IPS-18c (cell line): Measurements from ENCODE around the gene CCNG1.
"Not testable (repeated sequence)": the region's sequence is repeated elsewhere in the genome, so short reads cannot be mapped to it uniquely, and the experiment has no call there.

Source experiments
- H3K4me3 ChIP-seq: 2 replicates; pipeline ENCODE4 v1.7.0; 2013; ENCODE audit warnings: low read depth, mild to moderate bottlenecking, low read length, moderate library complexity; ENCODE audit not compliant: insufficient read depth
- H3K9me3 ChIP-seq: one replicate; pipeline ENCODE4 v1.6.1; 2013; ENCODE audit warnings: mild to moderate bottlenecking, low read length, moderate library complexity; ENCODE audit not compliant: control insufficient read depth, insufficient read depth

The CCNG1 gene, protein sequence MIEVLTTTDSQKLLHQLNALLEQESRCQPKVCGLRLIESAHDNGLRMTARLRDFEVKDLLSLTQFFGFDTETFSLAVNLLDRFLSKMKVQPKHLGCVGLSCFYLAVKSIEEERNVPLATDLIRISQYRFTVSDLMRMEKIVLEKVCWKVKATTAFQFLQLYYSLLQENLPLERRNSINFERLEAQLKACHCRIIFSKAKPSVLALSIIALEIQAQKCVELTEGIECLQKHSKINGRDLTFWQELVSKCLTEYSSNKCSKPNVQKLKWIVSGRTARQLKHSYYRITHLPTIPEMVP

DNA sequence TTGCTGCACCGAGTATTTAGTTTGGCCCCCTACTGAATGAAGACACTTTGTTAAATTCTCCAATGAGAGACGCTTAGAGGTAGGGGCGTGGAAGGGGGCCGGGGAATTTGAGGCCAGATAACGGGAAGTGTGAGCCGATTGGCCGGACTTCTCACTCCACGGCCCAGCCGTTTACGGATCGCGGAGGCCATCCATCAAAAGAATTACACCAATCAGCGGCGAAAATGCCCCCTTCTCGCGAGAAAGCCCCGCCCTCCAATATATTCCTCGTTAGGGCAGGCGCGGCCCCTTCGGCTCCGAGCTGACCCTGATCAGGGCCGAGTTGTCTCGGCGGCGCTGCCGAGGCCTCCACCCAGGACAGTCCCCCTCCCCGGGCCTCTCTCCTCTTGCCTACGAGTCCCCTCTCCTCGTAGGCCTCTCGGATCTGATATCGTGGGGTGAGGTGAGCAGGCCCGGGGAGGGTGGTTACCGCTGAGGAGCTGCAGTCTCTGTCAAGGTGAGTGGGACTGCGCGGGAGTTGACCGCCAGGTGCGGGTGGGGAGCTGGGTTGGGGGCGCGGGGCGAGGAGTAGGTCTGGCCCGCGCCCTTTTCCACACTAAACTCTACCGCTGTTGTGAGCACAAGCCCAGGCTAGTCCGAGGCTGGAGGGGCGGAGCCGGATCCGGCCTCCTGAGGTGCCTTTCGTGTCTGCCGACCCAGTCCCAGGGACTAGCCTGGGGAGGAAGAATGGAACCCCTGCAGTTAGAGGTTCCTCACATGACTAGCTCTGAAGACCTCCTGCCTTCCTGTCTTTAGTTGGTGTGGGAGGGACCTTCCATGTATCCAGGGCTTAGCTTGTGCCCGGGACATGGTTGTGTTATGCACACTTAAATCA lies at the start of gene CCNG1:
CCNG1 (plus strand) TSS at position 287 of the 874 bp plus-strand sequence. CDS start 1,662 bp downstream, outside the sequence.
- no peaks in the 10 kb centered on the region for H3K9me3 ChIP-seq

DNA sequence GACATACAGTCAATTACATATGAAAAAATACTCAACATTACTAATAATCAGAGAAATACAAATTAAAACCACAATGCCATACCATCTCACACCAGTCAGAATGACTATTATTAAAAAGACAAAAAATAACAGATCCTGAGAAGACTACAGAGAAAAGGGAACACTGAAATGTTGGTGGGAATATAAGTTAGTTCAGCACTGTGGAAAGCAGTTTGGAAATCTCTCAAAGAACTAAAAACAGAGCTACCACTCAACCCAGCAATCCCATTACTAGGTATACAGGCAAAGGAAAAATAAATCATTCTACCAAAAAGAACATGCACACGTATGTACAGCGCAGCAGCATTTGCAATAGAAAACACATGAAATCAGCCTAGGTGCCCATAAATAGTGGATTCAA lies 41.6 kb upstream of the CCNG1 start:
- H3K9me3 ChIP-seq = peaks cover 2% of the 10 kb centered on the region
- no peak overlapping the region for H3K4me3 ChIP-seq

More for the DNA sequence above, at the start of gene CCNG1:
- H3K4me3 ChIP-seq = peak within 1 kb of the TSS; percentile 98

DNA sequence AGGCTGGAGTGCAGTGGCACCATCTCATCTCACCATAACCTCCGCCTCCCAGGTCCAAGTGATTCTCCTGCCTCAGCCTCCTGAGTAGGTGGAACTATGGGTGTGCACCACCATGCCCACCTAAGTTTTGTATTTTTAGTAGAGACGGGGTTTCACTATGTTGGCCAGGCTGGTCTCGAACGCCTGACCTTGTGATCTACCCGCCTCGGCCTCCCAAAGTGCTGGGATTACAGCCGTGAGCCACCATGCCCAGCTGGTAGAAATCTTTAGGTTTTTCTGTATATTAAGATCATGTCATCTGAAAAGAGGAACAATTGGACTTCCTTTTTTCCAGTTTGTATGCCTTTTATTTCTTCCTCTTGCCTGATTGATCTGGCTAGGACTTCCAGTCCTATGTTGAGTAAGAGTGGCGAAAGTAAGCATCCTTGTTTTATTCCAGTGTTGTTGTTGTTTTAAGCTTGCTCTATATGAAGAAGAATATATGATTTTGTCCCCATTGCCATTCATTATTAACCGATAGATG lies 40.5 kb upstream of the CCNG1 start:
- H3K9me3 ChIP-seq, H3K4me3 ChIP-seq: not testable (repeated sequence)

DNA sequence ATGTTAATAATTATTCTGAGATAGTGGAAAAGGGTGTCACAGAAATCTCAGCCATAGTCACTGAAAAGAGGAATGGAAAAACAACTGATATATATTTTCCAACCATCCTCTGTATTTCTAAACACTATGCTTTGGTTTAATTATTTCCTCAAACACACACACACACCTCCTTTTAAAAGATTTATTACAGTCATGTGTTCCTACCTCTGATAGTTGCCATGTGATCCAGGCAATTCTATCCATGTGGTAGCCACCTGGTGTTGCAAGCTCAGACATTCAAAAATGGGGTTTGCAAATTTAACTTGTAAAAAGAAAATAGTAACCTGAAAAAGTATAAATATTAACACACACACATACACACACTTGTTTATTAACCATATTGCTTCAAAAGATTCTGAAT lies 40.0 kb upstream of the CCNG1 start:
- no peaks in the 10 kb centered on the region for H3K9me3 ChIP-seq

DNA sequence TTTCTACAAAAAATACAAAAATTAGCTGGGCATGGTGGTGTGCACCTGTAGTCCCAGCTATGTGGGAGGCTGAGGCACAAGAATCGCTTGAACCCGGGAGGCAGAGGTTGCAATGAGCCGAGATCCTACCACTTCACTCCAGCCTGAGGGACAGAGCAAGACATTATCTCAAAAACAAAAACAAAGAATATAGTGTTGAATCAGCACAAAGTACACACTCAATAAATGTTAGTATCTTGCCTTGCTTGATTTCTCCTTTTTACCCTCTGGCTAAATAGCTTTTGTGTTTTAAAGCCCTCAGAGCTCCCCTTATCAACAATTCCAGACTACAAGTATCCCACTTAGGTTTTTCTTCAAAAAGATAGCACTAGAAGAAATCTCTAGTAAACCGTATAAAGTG lies 37.5 kb upstream of the CCNG1 start:
- Histone ChIP-seq H3K9me3 (no peaks in the 10 kb centered on the region), H3K4me3 (no peak overlapping the region)

More for the DNA sequence above, 40.0 kb upstream of the CCNG1 start:
- no peak overlapping the region for H3K4me3 ChIP-seq

DNA sequence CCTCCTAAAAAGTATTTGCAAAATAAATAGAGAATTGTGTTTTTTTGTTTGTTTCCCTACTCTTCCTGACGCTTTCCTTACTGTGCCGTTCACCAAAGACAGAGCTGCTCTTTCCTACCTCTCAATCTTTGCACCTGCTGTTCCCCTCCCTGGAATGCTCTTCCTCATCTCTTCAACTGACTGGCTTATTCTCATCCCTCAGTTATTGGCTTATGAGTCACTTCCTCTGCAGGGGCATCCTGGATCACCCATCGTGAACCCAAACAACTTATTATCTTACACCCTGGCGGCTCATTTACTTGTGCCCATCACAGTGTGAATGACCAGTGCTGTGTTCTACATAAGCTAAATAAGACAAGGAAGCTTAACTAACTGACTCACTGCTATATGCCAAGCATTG lies 36.1 kb upstream of the CCNG1 start:
- no peaks in the 10 kb centered on the region for H3K9me3 ChIP-seq

DNA sequence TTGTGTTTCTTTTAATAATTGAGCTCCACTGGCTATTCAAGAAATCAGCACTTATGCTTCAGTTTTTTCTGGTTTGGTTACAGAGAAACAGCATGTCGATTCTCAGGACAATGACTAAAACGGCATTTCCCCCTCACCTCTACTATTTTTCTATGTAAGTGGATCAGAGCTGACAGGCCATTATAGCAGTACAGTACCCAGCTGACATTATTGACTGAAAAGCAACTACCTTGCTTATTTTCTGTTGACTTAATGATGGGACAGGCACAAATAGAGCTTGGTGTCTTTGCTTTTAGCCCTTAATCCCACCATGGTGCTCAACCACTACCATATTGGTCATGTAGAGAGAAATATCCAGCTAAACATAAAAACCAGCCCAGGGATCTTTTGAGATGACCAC lies 35.4 kb upstream of the CCNG1 start:
- Histone ChIP-seq H3K9me3 (no peaks in the 10 kb centered on the region), H3K4me3 (no peak overlapping the region)

More for the DNA sequence above, 36.1 kb upstream of the CCNG1 start:
- no peak overlapping the region for H3K4me3 ChIP-seq

DNA sequence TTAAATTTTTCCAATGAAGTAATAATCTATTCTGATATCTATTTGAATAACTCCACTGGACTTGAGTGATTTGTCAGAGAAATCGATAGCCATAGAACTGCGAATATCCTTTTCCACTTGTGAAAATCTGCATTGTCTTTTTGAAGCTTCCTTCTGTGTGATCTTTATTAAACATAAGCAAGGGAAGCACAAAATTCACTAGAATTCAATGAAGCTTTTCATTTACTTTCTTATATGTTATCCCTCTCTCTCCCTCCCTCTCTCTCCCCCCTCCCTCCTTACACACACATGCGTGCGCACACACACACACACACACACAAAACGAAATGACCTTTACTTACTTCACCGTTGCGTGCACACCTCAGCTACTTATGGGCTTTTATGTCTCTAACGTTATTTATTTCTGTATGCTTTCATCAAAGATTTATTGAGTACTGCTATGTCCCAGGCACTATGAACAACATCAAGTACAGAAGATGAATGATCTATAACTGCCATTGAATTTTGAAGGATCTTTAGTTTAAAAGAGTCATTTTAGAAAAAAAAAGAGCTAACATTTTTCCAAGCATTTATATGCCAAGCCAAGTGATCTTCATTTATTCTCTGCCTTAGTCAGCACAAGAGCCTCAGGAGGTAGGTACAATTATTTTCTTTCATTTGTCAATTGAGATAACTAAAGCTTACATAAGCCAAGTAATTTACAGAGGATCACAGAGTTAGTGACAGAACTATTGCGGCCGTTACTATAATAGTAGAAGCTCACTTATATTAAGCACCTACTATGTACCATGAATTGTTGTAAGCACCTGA lies 32.8 kb upstream of the CCNG1 start:
- H3K4me3 ChIP-seq = no peak overlapping the region

DNA sequence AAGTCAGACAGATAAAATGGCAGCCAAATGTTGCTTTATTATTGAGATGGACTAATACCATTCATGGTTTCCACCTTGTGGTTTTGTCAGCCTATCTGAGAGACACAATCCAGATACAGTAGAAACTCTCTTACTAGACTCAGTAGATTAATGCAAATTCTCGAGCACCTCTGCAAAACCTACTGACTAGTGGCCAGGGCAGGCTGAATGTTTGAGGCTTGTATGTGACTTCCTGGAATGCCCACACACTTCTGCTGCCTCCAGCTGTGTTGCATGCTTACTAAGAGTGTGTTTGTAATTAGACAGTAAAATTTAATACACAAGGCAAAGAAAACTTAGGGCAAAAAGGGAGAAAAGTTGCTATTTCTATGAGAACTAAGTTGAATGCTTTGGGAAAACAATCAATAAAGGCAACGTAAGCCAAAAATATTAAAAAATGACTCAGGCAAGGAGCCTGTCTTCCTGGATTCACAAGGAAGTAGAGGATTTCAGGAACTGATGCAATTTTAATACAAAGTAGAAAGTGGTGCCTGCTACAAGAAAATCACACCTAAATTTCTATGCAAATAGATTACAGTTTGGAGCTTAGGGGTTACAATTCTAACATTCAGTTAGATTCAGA lies 30.2 kb upstream of the CCNG1 start:
- H3K9me3 ChIP-seq = no peaks in the 10 kb centered on the region
- no peak overlapping the region for H3K4me3 ChIP-seq

More for the DNA sequence above, 32.8 kb upstream of the CCNG1 start:
- H3K9me3 ChIP-seq = no peaks in the 10 kb centered on the region

DNA sequence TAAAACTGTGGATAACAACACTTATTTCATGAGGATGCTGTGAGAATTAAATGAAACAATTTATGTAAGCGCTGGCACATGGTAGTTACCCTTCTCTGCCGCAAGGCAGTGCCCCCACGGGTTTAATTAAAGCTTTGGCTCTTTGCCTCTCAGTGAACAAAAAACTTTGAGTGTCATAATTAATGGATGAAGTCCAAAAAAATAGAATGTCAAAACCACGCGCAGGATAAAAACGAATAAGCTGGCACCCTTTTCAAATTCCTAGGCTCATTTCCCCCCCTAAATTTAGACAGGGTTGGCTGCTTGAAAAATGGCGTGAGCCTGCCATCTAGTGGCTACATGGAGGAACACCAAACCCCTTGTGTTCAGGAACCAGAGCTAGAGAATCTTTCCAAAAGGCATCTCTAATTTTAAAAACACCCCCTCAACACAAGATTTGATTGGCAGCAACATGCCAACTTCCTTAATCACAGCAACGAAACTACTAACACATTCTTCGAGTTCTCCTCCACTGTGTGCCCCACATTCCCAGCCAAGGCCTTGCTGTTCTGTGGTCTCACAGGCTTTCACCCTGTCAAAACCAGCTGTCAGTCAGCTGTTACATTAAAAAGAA lies 29.0 kb upstream of the CCNG1 start:
- no peak overlapping the region for H3K4me3 ChIP-seq
- no peaks in the 10 kb centered on the region for H3K9me3 ChIP-seq

DNA sequence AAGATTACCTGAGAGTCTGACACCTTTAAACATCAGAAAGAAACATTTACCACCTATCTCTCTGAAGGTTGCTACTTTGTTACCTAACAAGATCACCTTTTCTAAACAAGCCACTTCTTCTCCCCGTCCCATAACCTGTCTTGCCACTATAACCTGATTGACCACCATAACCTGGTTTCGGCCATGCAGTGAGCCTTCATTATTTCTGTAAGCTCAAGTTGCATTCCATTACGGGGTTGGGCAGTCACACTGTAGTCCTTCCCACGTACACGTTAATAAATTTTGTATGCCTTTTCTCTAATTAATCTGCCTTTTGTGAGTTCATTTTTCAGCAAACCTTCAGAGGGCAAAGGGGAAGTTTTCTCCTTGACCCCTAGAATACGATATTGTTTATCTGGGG lies 28.0 kb upstream of the CCNG1 start:
- no peak overlapping the region for H3K4me3 ChIP-seq
- no peaks in the 10 kb centered on the region for H3K9me3 ChIP-seq

DNA sequence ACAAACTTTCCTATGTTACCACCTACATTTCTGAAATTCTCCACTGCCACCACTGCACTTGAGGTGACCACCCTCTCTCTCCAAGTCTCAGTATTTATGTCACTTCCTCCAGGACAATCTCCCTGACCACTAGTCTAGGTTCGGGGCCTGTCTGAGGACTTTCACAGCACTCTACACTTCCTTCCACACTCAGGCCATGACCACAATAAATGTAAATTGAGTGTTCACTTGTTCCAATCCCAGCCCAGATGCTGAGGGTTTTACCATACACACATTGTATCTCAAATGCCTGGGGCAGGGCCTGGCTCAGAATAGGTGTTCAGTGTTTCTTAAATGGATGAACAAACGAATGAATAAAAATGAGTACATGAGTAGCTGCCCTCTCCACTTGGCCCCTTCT lies 26.9 kb upstream of the CCNG1 start:
- Histone ChIP-seq H3K9me3 (no peaks in the 10 kb centered on the region), H3K4me3 (no peak overlapping the region)

DNA sequence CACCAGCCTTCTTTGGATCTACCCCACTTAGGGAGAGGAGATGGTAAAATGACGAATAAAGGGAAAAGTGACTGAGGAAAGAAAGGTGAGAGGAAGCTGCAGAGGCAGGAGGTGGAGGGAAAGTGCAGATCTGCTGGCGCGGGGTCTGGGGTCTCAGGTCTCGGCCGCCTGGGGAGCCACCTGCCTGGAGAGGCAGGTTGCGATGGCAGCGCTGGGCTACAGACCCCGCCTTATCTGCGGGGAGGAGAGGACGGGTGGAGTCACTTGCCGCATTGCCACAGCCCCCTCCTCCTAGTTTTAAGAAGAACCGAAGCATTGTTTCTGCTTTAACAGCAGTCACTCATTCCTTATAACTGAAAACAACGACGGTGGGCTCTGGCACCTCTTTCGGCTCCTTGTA lies 21.7 kb upstream of the CCNG1 start:
- H3K9me3 ChIP-seq, H3K4me3 ChIP-seq: not testable (repeated sequence)

DNA sequence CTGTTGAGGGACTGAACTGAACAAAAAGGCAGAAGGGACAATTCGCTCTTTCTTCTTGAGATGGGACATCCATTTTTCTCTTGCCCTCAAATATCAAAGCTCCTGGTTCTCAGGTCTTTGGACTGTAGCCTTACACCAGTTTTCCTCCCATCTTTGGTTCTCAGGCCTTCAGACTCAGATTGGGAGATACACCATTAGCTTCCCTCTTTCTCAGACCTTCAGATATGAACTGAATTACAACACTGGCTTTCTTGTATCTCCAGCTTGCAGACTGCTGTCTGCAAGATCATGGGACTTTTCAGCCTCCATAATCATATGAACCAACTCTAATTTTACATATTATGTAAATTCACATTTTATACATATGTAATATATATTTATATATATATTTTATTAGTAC lies 12.6 kb upstream of the CCNG1 start:
- Histone ChIP-seq H3K9me3 (no peaks in the 10 kb centered on the region), H3K4me3 (no peak overlapping the region)

DNA sequence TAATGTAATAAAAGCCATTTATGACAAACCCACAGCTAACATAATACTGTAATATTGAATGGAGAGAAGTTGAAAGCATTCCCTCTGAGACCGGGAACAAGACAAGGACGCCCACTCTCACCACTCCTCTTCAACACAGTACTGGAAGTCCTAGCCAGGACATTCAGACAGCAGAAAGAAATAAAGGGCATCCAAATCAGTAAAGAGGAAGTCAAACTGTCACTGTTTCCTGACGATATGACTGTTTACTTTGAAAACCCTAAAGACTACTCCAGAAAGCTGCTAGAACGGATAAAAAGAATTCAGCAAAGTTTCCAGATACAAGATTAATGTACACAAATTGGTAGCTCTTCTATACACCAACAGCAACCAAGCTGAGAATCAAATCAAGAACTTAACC lies 11.3 kb upstream of the CCNG1 start:
- H3K9me3 ChIP-seq, H3K4me3 ChIP-seq: not testable (repeated sequence)

DNA sequence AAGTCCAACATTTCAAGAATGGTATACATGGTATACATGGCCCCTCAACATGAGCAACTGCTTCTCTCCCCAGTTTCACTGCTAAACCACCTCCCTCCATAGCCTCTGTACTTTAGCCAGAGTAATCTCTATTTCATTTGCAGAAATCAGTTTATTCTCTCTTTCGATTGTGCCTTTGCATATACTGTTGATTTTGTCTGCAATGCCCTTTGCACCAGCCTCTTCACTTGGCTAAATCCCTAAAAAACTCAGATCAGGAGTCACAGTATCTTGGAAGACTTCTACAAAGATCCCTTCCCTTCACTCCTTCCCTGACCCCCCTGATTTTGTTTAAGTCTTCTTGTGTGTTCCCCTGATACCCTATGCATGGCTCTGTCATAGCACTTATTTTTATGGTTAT lies 4.9 kb upstream of the CCNG1 start:
- no peaks in the 10 kb centered on the region for H3K9me3 ChIP-seq
- no peak overlapping the region for H3K4me3 ChIP-seq

DNA sequence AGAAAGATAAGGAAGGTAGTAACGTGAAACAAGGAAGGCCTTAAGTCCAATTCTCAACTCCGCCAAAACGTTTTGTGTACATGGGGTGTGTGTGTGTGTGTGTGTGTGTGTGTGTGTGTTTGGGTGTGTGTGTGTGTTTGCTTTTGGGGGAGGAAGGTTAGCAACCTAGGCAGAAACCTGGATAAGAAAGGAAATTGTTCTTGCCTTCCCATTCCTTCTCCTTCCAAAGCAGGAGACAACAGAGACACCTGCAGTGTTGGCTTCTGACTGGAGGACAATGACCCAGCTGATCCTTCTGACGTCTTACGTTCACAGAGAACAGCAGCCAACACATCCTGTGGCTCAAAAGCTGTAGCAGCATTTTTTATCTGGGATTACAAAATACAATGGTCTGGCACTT lies 4.1 kb upstream of the CCNG1 start:
- Histone ChIP-seq H3K4me3 (no peak overlapping the region), H3K9me3 (no peaks in the 10 kb centered on the region)
